Colonic mucosa (tissue), 4 donors: ENCODE results near the gene LIME1. TPM values are rescaled to one million over a fixed set of nuclear protein-coding genes. Genes with fewer than 3 reads are reported as not detected.

ENCODE experiments used
- DNase-seq: peaks from one replicate; pipeline ENCODE4 v3.0.0-alpha.2; 2020
- H3K27ac ChIP-seq: fragments of 200-600 bp; one replicate; pipeline ENCODE4 v1.8.0; 2021
- H3K27me3 ChIP-seq: fragments of 200-600 bp; one replicate; pipeline ENCODE4 v1.8.0; 2021
- H3K36me3 ChIP-seq: fragments of 200-600 bp; one replicate; pipeline ENCODE4 v1.8.0; 2021
- H3K4me1 ChIP-seq: fragments of 200-600 bp; one replicate; pipeline ENCODE4 v1.8.0; 2021; ENCODE audit warnings: mild to moderate bottlenecking
- H3K4me3 ChIP-seq: fragments of 200-600 bp; one replicate; pipeline ENCODE4 v1.8.0; 2021
- H3K9ac ChIP-seq, 2 donors: one replicate each; pipeline ENCODE4 v1.7.0; 2013; ENCODE audit warnings: control low read depth in 2 of 2, low read depth in 2 of 2, low read length in 2 of 2
- H3K9me3 ChIP-seq: fragments of 200-600 bp; one replicate; pipeline ENCODE4 v1.8.0; 2021
- CTCF ChIP-seq: fragments of 200-600 bp; IDR thresholded peaks from one replicate; pipeline ENCODE4 v1.8.0; 2022; ENCODE audit warnings: antibody characterized with exemption, mild to moderate bottlenecking
- intact Hi-C: fragments of 100-400 bp; cut with DNase I; formaldehyde crosslinking; loops from one replicate; pipeline ENCODE4 v1.14.1; 2022
- total RNA-seq, 2 donors: library from RNA; stranded (reverse); fragmentation: NEBNext Ultra II Directional in 1 of 2; extraction: Animal tissue kit (Norgen Biotek cat#: 25700) in 1 of 2; gene quantifications; one replicate each; pipeline ENCODE4 v1.2.1, GENCODE V29; 2021
- donor health status: healthy.
- donor health status: DM: no; HTN: no; CAD: no.
- donor health status: DM: no; HTN: no; CAD: no.

The LIME1 gene
- total RNA-seq, 2 donors from 2014 or later, result 10.8 to 20.0 TPM

GRCh38 chr20:63690003-63690897 is 46.2 kb upstream of the LIME1 start:
- no peaks in the 10 kb centered on the region for H3K27me3 ChIP-seq
- H3K4me1 ChIP-seq, result peaks cover 33% of the 10 kb centered on the region
- TF ChIP-seq CTCF, result no peak
- H3K4me3 ChIP-seq, result peak overlapping the region; percentile 26
- DNase-seq, result no peak
- intact Hi-C loops, result no loop called here
- H3K27ac ChIP-seq, result peak overlapping the region; percentile 83
- H3K9ac ChIP-seq, result peak overlapping the region; percentile 12 to 31
- H3K36me3 ChIP-seq, result no peaks in the 10 kb centered on the region
- H3K9me3 ChIP-seq, result no peaks in the 10 kb centered on the region

- peak overlapping the region in 1 of 2 donors; percentile 50 for H3K9ac ChIP-seq
- H3K4me3 ChIP-seq, result peak overlapping the region; percentile 26
- peaks cover 36% of the 10 kb centered on the region for H3K4me1 ChIP-seq
- peak overlapping the region; percentile 83 for H3K27ac ChIP-seq
- DNase-seq, result peak; percentile 59
- intact Hi-C loops, result no loop called here
- no peaks in the 10 kb centered on the region for H3K27me3 ChIP-seq
- TF ChIP-seq CTCF, result no peak
- H3K9me3 ChIP-seq, result no peaks in the 10 kb centered on the region
- no peaks in the 10 kb centered on the region for H3K36me3 ChIP-seq
Observed at GRCh38 chr20:63690898-63691710, 45.4 kb upstream of the LIME1 start.

GRCh38 chr20:63691711-63692435 is 44.6 kb upstream of the LIME1 start:
- intact Hi-C loops, result no loop called here
- Histone ChIP-seq H3K9ac (peak overlapping the region in 1 of 2 donors; percentile 50), H3K4me3 (no peak overlapping the region), H3K27ac (peak overlapping the region; percentile 83), H3K27me3 (no peaks in the 10 kb centered on the region), H3K36me3 (no peaks in the 10 kb centered on the region), H3K4me1 (peaks cover 37% of the 10 kb centered on the region), H3K9me3 (no peaks in the 10 kb centered on the region)
- DNase-seq, result peak; percentile 78
- TF ChIP-seq CTCF, result no peak

GRCh38 chr20:63692436-63693082 is 43.9 kb upstream of the LIME1 start:
- H3K27ac ChIP-seq, result peak overlapping the region; percentile 83
- no peak for TF ChIP-seq CTCF

More at GRCh38 chr20:63692436-63693082, 43.9 kb upstream of the LIME1 start:
- Histone ChIP-seq H3K4me3 (no peak overlapping the region), H3K36me3 (no peaks in the 10 kb centered on the region), H3K4me1 (peaks cover 36% of the 10 kb centered on the region), H3K27me3 (no peaks in the 10 kb centered on the region), H3K9ac (peak overlapping the region in 1 of 2 donors; percentile 14), H3K9me3 (no peaks in the 10 kb centered on the region)
- intact Hi-C loops, result no loop called here
- DNase-seq, result peak; percentile 65
